GM19395 (cell line): ENCODE results near the gene NTHL1.
"Not testable (repeated sequence)": the region's sequence is repeated elsewhere in the genome, so short reads cannot be mapped to it uniquely, and the experiment has no call there.

ENCODE experiments used
- ATAC-seq: cut with Tn5 transposase; IDR thresholded peaks from one replicate; pipeline ENCODE4 v1.9.1; 2021; ENCODE audit warnings: mild to moderate bottlenecking, moderate library complexity; ENCODE audit not compliant: unreplicated experiment

Gene NTHL1

DNA sequence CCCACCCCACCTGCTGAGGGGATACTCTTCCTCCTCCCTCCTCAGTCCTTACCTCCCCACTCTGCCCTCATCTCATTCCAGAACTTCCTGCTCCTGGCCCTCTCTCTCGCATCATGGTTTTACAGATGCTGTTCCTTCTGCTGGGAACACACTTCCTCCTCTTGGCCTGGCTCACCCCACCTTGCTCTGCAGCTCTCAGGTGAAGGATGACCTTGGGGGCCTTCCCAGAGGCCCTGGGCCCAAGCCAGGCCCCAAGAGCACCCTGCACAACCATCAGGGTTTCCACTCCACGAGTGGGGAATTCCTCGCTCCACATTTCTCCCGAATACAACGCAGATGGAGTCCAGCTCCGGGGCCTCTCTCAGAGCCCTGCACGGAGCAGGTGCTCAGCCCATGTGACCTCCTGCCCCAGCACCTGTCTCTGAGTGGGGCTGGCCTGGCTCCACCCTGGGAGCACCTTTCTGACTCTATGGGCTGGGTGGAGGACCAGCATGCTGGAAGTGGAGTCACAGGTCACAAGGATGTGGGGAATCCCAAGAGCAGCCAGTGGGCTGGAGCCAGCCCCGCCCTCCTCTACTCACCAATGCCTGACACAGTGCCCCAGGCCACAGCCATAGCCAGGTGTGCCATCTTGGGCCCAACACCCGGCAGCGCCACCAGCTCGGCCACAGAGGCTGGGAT is 4.5 kb downstream of the NTHL1 start:
- ATAC-seq: no peak

DNA sequence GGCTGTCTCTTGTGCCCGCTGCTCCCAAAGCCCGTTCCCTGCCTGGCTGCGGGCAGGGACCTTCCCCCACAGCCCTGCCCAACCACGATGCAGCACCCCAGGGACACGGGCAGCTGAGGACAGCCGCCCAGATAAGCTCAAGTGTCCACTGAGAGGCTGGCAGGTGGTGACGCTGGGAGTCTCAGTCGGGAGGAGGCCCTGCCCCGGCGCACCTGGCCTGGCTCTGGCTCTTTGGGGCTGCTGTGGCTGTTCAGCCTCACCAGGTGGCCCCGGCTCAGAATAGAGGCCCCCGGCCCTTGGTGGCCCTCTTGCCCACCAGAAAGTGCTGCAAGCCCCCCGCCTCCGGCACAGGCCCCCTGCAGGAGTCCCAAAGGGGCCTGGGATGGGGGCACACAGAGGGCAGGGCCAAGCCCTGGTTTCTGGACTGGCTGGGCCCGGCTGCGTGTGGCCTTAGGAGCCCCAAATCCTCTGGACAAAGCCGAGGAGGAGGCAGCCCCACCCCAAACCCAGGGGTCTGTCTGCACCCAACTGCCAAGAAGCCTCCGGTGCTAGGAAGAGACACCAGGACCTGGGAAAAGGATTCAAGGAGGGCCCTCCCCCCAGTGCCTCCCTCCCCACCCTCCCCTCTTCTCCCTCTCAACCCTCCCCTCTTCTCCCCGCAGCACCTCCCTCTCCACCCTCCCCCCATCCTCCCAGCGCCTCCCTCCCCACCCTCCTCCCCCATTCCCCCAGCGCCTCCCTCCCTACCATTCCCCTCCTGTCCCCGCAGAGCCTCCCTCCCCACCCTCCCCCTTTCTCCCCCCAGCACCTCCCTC is 5.3 kb downstream of the NTHL1 start:
- no peak for ATAC-seq

DNA sequence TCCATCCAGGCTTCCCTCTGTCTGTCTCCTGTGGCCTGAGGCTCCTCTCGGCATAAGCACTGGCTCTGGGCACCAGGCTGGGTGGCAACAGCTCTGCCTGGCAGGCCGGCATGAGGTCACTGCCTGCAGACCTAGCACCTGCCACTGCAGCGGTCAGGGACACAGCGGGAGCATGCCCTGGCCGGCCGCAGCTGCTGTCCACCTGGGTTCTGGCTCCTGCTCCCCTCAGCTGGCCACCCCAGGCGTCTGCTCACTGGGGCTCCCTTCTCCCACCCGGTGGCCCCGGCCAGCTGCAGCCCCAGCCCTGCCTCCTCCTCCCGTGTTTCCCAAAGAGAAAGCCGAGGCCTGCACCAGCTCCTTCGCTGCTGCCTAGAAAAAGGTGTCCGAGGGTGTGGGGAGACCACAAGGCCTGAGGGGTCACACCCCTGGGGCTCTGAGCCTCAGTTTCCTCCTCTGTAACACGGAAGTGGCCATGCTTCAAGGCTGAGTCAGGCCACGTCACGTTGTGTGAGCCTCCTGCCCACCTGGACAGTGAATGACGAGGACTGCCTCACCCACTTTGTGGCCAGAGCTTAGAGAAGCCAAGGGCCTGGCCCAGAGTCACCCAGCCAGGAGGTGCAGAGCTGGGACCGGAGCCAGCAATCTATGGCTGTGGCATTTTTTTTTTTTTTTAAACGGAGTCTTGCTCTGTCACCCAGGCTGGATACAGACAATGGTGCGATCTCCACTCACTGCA is 6.7 kb downstream of the NTHL1 start:
- ATAC-seq: no peak

DNA sequence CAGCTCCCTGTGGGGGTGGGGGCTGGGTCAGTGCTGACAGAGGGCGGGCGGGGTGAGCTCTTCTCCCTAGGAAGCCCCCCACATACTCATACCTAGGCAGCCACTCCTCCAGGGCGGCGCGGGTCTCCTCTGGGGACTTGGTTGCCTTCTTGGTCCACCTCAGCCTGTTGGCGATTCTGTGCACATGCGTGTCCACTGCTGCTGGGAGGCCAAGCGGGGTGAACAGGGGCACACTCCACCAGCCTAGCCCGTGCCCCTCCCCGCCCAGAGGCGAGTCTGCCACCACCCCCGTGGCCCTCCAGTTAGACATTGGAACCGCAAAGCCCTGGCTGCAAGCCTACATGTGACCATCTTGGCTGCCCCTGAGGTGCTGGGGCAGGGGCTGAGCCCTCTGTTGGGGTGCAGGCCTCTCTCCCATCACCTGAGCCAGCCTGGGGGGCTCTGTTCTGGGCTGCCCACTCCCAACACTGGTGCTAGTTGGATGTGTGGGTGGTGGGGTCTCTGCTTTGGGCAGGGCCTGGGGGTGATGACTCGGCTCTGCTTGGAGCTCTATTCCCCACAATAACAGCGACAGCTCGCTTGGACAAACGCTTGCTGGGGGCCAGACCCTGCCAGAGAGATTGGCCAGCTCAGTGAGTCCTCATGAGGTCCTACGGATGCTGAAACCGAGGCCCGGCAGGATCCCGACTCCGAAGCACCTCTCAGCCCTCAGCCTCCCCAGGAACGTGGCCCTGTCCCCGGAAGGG is 7.4 kb downstream of the NTHL1 start:
- ATAC-seq: no peak

DNA sequence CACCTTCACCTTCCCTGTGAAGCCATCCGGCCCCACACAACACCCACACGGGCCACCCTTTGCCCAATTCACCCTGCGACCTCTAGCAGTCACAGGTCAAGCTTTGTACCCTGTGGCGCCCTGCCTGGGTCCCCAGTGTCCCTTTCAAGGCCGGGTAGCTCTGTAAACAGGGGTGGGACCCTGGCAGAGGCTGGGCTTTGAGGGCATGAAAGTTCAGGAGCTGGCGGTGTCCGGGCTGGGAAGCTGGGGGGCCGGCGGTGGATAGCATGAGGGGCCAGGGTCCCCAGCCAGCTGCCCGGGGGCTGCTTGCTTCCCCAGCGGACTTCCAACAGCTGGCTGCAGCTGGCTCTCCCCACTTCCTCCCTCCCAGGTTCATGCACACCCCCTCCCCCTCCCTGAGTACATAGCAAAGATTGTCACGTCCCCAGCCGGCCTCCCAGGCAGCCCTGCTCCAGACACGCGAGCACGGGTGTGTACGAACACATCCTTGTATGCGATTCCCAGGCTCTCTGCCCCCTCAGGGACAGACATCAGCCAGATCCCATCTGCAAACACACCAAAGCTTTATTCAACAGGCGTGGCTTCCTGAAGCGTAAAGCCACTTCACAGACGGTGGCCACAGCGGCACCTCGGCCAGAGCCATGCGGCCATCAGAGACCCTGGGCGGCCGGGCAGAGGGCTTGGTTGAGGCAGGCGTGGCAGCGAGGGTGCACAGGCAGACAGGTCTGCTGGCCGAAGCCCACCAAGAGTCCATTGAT is 8.2 kb downstream of the NTHL1 start:
- ATAC-seq: no peak

DNA sequence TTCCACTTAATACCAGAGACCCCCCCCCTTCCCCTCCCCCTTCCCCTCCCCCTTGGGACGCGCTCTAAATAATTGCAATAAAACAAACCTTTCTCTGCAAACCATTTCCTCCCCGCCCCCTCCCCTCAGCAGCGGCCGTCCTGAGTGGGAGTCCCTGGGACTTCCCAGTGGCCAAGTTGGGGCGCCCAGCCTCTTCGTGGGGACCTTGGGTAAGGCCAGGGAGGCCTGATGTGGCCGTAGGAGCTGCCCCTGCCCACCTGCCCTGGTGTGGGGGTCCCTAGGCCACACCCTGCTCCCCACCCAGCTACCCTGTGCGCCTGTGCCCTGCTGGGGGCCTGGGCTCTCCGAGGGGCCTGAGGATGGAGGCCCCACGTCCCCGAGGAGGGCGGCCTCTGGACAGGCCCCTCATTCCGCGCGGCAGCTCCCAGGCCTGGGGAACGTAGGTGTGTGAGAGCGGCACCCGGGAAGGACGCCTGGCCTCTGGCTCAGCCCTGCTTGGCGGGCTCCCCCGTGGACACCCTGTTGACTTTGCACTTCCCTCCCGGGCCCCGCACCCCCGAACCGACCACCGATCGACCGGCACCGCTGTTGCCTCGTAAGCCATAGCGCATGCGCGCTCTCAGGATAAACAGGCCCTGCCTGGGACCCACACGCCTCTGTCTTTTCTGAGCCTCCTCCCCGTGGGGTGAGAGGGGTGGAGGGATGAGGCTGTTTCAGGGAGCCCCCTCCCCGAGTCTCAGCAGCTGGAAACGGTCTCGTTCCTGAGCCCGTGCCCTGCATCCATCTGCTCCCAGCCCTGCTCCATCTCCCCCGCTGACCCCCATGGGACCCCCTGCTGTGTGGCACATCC is 9.0 kb downstream of the NTHL1 start:
- no peak for ATAC-seq

DNA sequence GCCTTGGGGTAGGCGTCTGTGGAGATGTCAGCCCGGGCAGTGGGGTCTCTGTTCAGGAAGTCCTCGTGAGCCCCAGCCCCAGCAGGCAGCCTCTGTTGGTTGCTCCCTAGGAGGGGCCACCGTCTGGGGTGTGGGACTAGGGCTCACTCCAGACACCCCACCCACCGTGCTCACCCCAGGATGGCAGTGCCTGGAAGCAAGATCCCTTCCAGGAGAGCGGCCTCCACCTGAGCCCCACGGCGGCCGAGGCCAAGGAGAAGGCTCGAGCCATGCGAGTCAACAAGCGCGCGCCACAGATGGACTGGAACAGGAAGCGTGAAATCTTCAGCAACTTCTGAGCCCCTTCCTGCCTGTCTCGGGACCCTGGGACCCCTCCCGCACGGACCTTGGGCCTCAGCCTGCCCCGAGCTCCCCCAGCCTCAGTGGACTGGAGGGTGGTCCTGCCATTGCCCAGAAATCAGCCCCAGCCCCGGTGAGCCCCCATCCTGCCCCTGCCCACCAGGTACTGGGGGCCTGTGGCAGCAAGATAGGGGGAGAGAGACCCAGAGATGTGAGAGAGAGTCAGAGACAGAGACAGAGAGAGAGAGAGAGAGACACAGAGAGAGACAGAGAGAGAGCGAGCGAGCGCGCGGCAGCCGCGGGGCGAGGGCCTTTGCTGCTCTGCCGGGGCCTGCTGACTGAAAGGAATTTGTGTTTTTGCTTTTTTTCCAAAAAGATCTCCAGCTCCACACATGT is 9.8 kb downstream of the NTHL1 start:
- no peak for ATAC-seq

DNA sequence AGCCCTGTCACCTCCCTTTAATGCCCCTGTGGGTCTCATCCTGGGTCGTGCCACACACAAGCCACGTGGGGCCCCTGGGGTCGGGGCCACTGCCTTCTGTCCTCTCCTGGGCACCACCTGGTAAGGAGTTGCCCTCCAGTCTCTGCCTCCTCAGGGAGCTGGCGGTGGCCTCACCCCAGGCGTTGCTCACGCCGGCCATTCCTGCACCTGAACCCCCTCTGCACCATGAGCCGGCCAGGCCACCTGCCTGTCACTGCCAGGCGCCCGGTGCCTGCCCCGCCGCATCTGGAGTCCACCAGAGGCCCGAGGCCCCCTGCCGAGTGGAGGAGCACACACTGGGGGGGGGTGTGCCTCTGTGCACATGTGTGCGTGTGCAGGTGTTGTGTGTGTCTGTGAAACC is 10.5 kb downstream of the NTHL1 start:
- no peak for ATAC-seq

DNA sequence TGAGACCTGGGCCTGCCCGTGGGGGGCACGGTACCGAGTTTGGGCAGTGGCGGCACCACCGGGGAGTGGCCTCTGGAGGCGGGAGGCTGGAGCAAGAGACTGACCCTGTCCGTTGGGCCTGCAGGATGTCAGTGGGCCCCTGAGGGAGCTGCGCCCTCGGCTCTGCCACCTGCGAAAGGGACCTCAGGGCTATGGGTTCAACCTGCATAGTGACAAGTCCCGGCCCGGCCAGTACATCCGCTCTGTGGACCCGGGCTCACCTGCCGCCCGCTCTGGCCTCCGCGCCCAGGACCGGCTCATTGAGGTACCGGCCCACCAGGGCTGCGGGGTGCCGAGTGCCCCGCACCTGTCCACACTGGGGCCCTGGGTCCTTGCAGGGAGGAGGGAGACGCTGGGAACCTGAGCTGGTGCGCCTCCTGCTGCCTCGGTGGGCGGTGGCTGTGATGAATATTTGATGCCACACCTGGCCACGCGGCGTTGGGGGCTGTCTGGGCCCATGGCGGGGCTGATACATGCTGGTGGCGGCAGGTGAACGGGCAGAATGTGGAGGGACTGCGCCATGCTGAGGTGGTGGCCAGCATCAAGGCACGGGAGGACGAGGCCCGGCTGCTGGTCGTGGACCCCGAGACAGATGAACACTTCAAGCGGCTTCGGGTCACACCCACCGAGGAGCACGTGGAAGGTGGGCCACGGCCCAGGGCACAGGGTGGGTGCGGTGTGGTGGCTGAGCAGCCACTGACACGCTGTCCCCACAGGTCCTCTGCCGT is 11.3 kb downstream of the NTHL1 start:
- no peak for ATAC-seq

DNA sequence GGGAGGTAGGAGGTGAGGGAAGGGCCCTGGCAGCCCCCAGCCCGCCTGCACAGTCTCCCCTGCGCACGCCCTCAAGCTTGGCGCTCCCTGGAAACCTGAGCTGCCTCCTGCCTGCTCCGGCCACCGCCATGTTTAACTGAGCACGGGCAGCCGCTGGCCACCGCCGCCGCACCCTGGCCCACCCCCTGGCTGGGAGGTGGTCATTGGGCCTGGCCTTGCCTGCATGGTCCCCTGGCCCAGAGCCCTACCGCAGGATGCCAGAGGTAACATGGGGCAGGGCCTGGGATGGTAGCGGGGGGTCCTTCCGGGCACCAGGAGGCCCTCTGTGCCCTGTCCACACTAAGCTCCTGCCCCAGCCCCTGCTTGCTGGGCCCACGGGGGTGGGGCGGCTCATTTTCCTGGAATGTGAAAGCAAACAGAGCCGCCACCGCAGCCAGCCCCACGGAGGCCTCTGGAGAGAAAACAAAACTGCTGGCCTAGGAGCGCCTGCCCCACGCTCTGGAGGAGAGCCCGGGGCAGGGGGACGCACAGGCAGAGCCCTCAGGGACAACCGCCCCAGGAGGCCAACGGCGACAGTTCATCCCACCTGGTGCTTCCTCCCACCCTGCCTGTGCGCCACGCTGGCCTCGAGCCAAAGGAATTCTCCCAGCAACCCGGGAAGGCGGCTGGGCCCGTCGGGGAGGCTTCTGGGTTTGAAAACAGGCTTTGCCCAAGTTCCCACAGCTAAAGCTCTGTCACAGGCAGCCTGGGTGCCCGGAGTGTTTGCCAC is 12.0 kb downstream of the NTHL1 start:
- ATAC-seq: no peak

DNA sequence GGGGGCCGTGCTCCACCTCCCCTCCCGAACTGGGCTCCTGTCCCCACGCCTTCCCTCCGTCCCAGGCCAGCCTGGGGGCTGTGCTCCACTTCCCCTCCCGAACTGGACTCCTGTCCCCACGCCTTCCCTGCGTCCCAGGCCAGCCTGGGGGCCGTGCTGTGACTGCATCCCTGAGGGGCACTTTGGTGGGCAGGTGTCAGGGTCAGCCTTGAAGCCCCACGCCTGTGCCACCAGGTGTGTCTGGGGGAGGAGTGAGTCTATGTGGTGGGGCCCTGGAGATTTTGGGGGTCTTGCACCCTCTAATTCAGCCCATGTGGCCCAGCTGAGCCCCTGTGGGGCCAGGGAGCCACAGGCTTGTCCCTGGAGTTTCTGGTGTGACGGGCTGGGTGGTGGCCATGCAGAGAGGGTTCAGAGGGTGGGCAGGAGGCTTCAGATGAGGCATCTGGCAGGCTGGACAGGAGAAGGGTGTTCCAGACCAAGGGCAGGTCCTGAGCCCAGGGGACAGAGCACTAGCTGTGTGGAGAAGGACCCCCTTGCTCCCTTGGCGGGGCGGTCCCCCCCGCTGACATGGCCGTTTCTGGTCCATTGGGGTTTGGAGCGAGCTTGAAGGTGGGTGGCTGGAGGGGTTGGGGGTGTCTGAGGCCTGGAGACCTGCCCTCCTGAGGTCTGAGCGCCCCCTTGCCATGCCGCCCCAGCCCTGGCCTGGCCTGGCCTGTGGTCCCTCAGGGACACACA is 12.8 kb downstream of the NTHL1 start:
- no peak for ATAC-seq

DNA sequence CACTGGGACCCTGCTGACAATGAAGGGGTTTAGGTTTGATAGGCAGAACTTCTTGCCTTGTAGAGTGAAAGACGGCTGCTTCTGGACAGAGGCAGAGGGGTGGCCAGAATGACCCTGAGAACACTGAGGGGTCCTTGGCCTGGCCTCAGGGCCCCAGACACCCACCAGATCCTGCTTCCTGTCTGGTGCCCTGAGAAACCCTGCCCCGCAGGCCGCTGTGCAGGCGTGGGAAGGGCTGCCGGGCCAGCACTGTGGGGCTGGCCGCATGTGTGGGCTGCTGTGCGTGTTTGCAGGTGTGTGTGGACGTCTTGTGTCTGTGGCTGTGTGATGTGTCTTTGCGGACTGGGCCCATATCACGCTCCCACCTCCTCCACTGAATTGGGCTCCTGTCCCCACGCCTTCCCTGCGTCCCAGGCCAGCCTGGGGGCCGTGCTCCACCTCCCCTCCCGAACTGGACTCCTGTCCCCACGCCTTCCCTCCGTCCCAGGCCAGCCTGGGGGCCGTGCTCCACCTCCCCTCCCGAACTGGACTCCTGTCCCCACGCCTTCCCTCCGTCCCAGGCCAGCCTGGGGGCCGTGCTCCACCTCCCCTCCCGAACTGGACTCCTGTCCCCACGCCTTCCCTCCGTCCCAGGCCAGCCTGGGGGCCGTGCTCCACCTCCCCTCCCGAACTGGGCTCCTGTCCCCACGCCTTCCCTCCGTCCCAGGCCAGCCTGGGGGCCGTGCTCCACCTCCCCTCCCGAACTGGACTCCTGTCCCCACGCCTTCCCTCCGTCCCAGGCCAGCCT is 13.5 kb downstream of the NTHL1 start:
- not testable (repeated sequence) for ATAC-seq

DNA sequence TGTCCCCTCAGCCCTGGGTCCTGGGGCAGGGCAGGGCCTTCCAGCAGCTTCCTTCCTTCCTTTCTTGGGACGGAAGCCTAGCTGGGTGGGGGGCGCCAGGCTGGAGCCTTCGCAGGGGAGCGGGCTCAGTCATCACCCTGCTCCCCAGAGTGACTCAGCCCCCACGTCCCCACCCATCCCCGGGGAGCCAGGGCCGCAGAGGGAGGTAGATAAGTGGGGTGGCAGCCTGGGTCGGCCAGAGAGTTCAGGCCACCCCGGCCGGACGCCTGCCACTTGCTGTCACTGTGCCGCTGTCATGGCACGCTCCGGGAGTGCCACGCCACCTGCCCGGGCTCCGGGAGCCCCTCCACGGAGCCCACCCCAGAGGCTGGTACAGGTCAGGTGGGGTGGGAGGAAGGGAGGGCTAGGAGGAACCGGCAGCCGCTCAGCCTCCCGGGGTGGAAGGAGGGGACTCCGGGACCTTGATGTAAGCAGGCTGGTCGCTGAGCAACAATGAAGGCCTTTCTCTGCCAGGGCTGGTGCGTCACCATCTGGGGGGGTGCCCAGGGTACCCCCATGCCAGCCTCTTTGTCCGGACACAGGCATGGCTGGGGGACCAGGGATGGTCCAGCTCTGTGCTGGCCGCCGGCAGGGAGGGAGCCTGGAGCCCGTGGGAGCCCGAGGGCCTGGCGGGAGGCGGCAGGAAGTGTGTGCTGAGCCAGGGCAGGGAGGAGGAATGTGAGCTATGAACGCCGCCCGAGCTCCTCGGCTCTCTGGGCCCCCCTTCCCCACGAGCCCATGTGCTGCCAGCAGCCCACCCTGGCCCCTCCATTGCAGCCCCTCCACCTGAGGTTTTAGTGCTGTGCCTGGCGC is 14.4 kb downstream of the NTHL1 start:
- no peak for ATAC-seq

DNA sequence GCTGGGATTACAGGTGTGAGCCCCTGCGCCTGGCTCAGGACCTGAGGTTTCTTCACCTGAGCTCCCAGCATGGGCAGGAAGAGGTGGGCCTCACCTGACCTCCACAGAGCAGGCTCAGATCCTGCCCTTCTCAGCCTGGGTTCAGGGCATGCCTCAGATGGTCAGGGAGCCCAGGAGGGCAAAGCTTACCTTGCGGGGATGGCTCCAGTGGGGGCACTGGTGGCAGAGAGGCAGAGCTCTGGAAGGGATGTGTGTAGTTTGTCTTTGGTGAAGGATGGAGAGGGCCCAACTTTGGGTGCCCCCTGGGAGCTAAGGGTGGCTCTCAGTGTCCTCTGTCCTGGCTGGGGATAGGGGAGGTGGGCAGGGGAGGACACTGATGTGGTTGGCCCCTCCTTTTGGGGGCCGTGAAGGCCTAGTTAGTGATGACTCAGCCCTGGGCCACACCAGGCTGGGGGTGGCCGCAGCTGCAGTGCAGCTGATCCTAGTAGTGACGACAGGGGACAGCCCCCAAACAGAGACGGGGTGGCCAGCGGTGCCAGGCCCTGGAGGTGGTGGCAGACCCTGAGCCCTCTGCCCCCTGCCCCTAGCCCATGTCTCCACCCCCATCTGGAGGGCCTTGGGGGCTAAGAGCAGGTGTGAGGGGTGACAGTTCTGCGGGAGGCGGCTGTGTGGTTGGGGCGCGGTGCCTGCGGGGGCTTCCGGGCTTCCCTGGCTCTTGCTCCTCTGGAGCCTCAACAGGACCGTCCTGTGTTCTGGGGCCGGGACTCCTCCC is 15.2 kb downstream of the NTHL1 start:
- no peak for ATAC-seq
